ENCODE data around the gene MT2A. TPM values are rescaled to one million over a fixed set of nuclear protein-coding genes. Genes with fewer than 3 reads are reported as not detected.

MT2A gene
- total and polyA plus RNA-seq, 2 donors from 2014 or later: 315 to 507 TPM

- no peaks in the 10 kb centered on the region for H3K9me3 ChIP-seq (ENCODE audit: control insufficient read depth in 2 of 3, insufficient read depth in 1 of 3, low read length in 3 of 3)
- H3K9ac ChIP-seq (ENCODE audit: low read length in 3 of 3): peak overlapping the region in 1 of 3 donors; percentile 38
- H3K27ac ChIP-seq (ENCODE audit: low read depth in 2 of 2, low read length in 2 of 2): peak overlapping the region; percentile 94 to 96
- FAIRE-seq (no peak), DNase-seq (peak; percentile 65 to 95 (median 71))
- H3K4me3 ChIP-seq (ENCODE audit: low read length in 3 of 3): peak overlapping the region in 1 of 3 donors; percentile 92
- intact Hi-C loops (cut with DNase I): loop anchor here (10.0 kb wide), 1 partner anchor 78 kb away; the partner anchor contains the start of gene MT1X
- no peaks in the 10 kb centered on the region for H3K36me3 ChIP-seq (ENCODE audit: control insufficient read depth in 2 of 3, insufficient read depth in 3 of 3, low read length in 3 of 3)
- peaks cover 0 to 32% (median 17%) of the 10 kb centered on the region in 3 donors for H3K4me1 ChIP-seq (ENCODE audit: control insufficient read depth in 2 of 3, insufficient read depth in 2 of 3, low read depth in 1 of 3, low read length in 3 of 3)
- no peak for TF ChIP-seq CTCF (IDR thresholded peaks at IDR 0.05; ENCODE audit: borderline replicate concordance, extremely low read depth, insufficient read depth)
- H3K27me3 ChIP-seq (ENCODE audit: control insufficient read depth, insufficient read depth, low read length): no peaks in the 10 kb centered on the region
Measured at GRCh38 chr16:56607109-56607618, 1.2 kb upstream of the MT2A start.

GRCh38 chr16:56607675-56608042 lies 725 bp upstream of the MT2A start:
- peak overlapping the region; percentile 94 to 96 for H3K27ac ChIP-seq (ENCODE audit: low read depth in 2 of 2, low read length in 2 of 2)
- H3K9me3 ChIP-seq (ENCODE audit: control insufficient read depth in 2 of 3, insufficient read depth in 1 of 3, low read length in 3 of 3): no peaks in the 10 kb centered on the region
- intact Hi-C loops (cut with DNase I): loop anchor here (10.0 kb wide), 1 partner anchor 77 kb away; the partner anchor contains the start of gene MT1X
- H3K4me3 ChIP-seq (ENCODE audit: low read length in 3 of 3): peak overlapping the region in 2 of 3 donors; percentile 59 to 92
- H3K9ac ChIP-seq (ENCODE audit: low read length in 3 of 3): peak overlapping the region in 1 of 3 donors; percentile 38
- DNase-seq (no peak), FAIRE-seq (no peak)
- no peaks in the 10 kb centered on the region for H3K27me3 ChIP-seq (ENCODE audit: control insufficient read depth, insufficient read depth, low read length)
- peaks cover 0 to 32% (median 17%) of the 10 kb centered on the region in 3 donors for H3K4me1 ChIP-seq (ENCODE audit: control insufficient read depth in 2 of 3, insufficient read depth in 2 of 3, low read depth in 1 of 3, low read length in 3 of 3)
- no peak for TF ChIP-seq CTCF (IDR thresholded peaks at IDR 0.05; ENCODE audit: borderline replicate concordance, extremely low read depth, insufficient read depth)
- H3K36me3 ChIP-seq (ENCODE audit: control insufficient read depth in 2 of 3, insufficient read depth in 3 of 3, low read length in 3 of 3): no peaks in the 10 kb centered on the region

GRCh38 chr16:56608876-56609462 lies 585 bp downstream of the MT2A start:
- Histone ChIP-seq H3K9me3 (ENCODE audit: control insufficient read depth in 2 of 3, insufficient read depth in 1 of 3, low read length in 3 of 3) (no peaks in the 10 kb centered on the region), H3K4me1 (ENCODE audit: control insufficient read depth in 2 of 3, insufficient read depth in 2 of 3, low read depth in 1 of 3, low read length in 3 of 3) (peaks cover 0 to 32% (median 17%) of the 10 kb centered on the region in 3 donors), H3K4me3 (ENCODE audit: low read length in 3 of 3) (peak overlapping the region; percentile 65 to 94 (median 92)), H3K36me3 (ENCODE audit: control insufficient read depth in 2 of 3, insufficient read depth in 3 of 3, low read length in 3 of 3) (no peaks in the 10 kb centered on the region), H3K9ac (ENCODE audit: low read length in 3 of 3) (peak overlapping the region; percentile 42 to 81 (median 68)), H3K27ac (ENCODE audit: low read depth in 2 of 2, low read length in 2 of 2) (peak overlapping the region; percentile 84 to 92), H3K27me3 (ENCODE audit: control insufficient read depth, insufficient read depth, low read length) (no peaks in the 10 kb centered on the region)
- DNase-seq (peak in 1 of 5 donors; percentile 67), FAIRE-seq (no peak)
- intact Hi-C loops (cut with DNase I): loop anchor here (10.0 kb wide), 1 partner anchor 76 kb away; the partner anchor contains the start of gene MT1X
- TF ChIP-seq CTCF (IDR thresholded peaks at IDR 0.05; ENCODE audit: borderline replicate concordance, extremely low read depth, insufficient read depth): no peak

Data from kidney (tissue), 14 donors.